Endothelial cell of umbilical vein (primary cell): ENCODE measurements around the gene PERCC1. TPM values are rescaled to one million over a fixed set of nuclear protein-coding genes. Genes with fewer than 3 reads are reported as not detected.

Source experiments
- BruUV-seq: library from RNA; stranded (reverse); fragments of 400-500 nt; replicated peaks from 2 replicates; lab custom pipeline; 2021; lab: Mats Ljungman, UMichigan
- CTCF ChIA-PET: fragments of 300-600, 350-600 bp; sonication (Branson Sonifier 250); formaldehyde crosslinking; loops from one replicate; lab custom pipeline; 2021; ENCODE audit warnings: antibody characterized with exemption, inconsistent platforms; lab: Charles Lee
- POLR2A ChIA-PET: fragments of 300-600, 350-600 bp; sonication (Branson Sonifier 250); formaldehyde crosslinking; loops from one replicate; lab custom pipeline; 2021; ENCODE audit warnings: antibody characterized with exemption, inconsistent platforms; lab: Charles Lee
- DNase-seq: peaks from one replicate; pipeline ENCODE4 v3.0.0-alpha.2; 2011; ENCODE audit warnings: low read depth, low spot score
- FAIRE-seq: peaks from 2 replicates; lab custom pipeline; 2011; peaks lifted over from hg19 to GRCh38; lab: Jason Lieb, UNC
- H2AFZ ChIP-seq: 2 replicates; pipeline ENCODE4 v1.6.0; 2012; ENCODE audit warnings: low read depth, low read length, control low read depth, inconsistent platforms
- H3K27ac ChIP-seq: 2 replicates; pipeline ENCODE4 v1.5.1; 2011; ENCODE audit warnings: low read depth, mild to moderate bottlenecking, control low read depth, low read length, moderate library complexity; ENCODE audit not compliant: insufficient read depth
- H3K27me3 ChIP-seq, 2 experiments: 2 replicates each; pipeline versions ENCODE4 v1.6.0 to v1.6.1; 2011; ENCODE audit warnings: low read length in 2 of 2, mixed read lengths in 1 of 2; ENCODE audit not compliant: control insufficient read depth in 2 of 2, insufficient read depth in 2 of 2
- H3K36me3 ChIP-seq, 2 experiments: 2 replicates in 1 of 2; 3 replicates in 1 of 2; pipeline ENCODE4 v1.5.1; 2011; ENCODE audit warnings: low read length in 2 of 2, mild to moderate bottlenecking in 1 of 2, moderate library complexity in 1 of 2; ENCODE audit not compliant: control insufficient read depth in 2 of 2, insufficient read depth in 2 of 2; ENCODE audit errors: extremely low read depth in 1 of 2
- H3K4me1 ChIP-seq: 3 replicates; pipeline ENCODE4 v1.5.1; 2011; ENCODE audit warnings: mild to moderate bottlenecking, low read length; ENCODE audit not compliant: control insufficient read depth, insufficient read depth; ENCODE audit errors: extremely low read depth
- H3K4me2 ChIP-seq: 2 replicates; pipeline ENCODE4 v1.6.1; 2011; ENCODE audit warnings: low read length, control low read depth, mixed read lengths; ENCODE audit not compliant: insufficient read depth
- H3K4me3 ChIP-seq, 3 experiments: fragments of 200-600 bp in 1 of 3; sonication (generic), shearing (Covaris generic) in 1 of 3; replicated peaks in 1 of 3; 2 replicates each; pipeline ENCODE4 v1.5.1; 2011 to 2016; ENCODE audit warnings: control low read depth in 3 of 3, low read length in 3 of 3, mild to moderate bottlenecking in 2 of 3, inconsistent platforms in 1 of 3, low read depth in 1 of 3, moderate library complexity in 1 of 3; ENCODE audit not compliant: insufficient read depth in 1 of 3
- H3K79me2 ChIP-seq: 2 replicates; pipeline ENCODE4 v1.6.0; 2012; ENCODE audit warnings: low read length, inconsistent platforms; ENCODE audit not compliant: control insufficient read depth, insufficient read depth
- H3K9ac ChIP-seq: replicated peaks from 2 replicates; pipeline ENCODE3; 2011; ENCODE audit warnings: low read length, control low read depth; ENCODE audit not compliant: insufficient read depth; ENCODE audit errors: extremely low read depth
- H3K9me1 ChIP-seq: replicated peaks from 3 replicates; pipeline ENCODE4 v1.6.0; 2011; ENCODE audit warnings: mild to moderate bottlenecking, low read length; ENCODE audit not compliant: control insufficient read depth, insufficient read depth; ENCODE audit errors: extremely low read depth
- H3K9me3 ChIP-seq: replicated peaks from 2 replicates; pipeline ENCODE4 v1.5.1; 2012; ENCODE audit warnings: low read length, inconsistent platforms; ENCODE audit not compliant: control insufficient read depth, insufficient read depth
- H4K20me1 ChIP-seq: replicated peaks from 2 replicates; pipeline ENCODE3; 2011; ENCODE audit warnings: mild to moderate bottlenecking, low read length; ENCODE audit not compliant: control insufficient read depth, insufficient read depth; ENCODE audit errors: extremely low read depth
- EZH2 ChIP-seq: IDR thresholded peaks from 2 replicates; pipeline ENCODE4 v1.6.1; 2012; ENCODE audit warnings: borderline replicate concordance, low read depth, mild to moderate bottlenecking, moderate library complexity, low read length, inconsistent platforms; ENCODE audit not compliant: severe bottlenecking
- FOS ChIP-seq: IDR thresholded peaks from 2 replicates; pipeline ENCODE4 v1.6.1; 2011; ENCODE audit warnings: mild to moderate bottlenecking, low read length, moderate library complexity, borderline replicate concordance; ENCODE audit not compliant: insufficient read depth
- GATA2 ChIP-seq: IDR thresholded peaks from 2 replicates; pipeline ENCODE4 v1.7.0; 2011; ENCODE audit warnings: low read depth, mild to moderate bottlenecking, moderate library complexity, mixed read lengths, low read length; ENCODE audit not compliant: insufficient read length, insufficient read depth
- JUN ChIP-seq: IDR thresholded peaks from 2 replicates; pipeline ENCODE4 v1.6.1; 2011; ENCODE audit warnings: borderline replicate concordance, low read depth; ENCODE audit not compliant: insufficient read length, insufficient read depth
- MAX ChIP-seq: IDR thresholded peaks from 2 replicates; pipeline ENCODE4 v1.6.1; 2011; ENCODE audit not compliant: insufficient read depth, insufficient read length
- MYC ChIP-seq: IDR thresholded peaks from one replicate; pipeline ENCODE4 v1.6.1; 2011; ENCODE audit warnings: mild to moderate bottlenecking, low read depth, low read length
- POLR2A ChIP-seq: IDR thresholded peaks from 2 replicates; pipeline ENCODE4 v1.6.1; 2012; ENCODE audit warnings: low read depth, mild to moderate bottlenecking, control low read depth, low read length
- POLR2AphosphoS5 ChIP-seq: IDR thresholded peaks from 2 replicates; pipeline ENCODE4 v1.6.1; 2012; ENCODE audit warnings: low read depth, mild to moderate bottlenecking, control low read depth, low read length, moderate library complexity; ENCODE audit not compliant: insufficient read depth
- dilution Hi-C: fragments of 300-500 bp; cut with MboI; formaldehyde crosslinking; loops from one replicate; pipeline ENCODE4 v1.15.0; 2019; ENCODE audit warnings: low sequenced_read_pairs; ENCODE audit not compliant: extremely low pct_ligation_motif_present
- intact Hi-C: fragments of 100-400 bp; cut with micrococcal nuclease; formaldehyde crosslinking; loops from one replicate; pipeline ENCODE4 v1.10.0; 2022
- polyA plus RNA-seq, 4 experiments: library from polyadenylated mRNA; depleted of rRNA in 3 of 4; stranded (reverse) in 3 of 4; unstranded in 1 of 4; fragments of >200 nt; gene quantifications; 2 replicates each; pipeline versions ENCODE4 v1.2.1 to v1.2.3, GENCODE V29; 2011 to 2012; ENCODE audit warnings: missing spikeins in 1 of 4
- total RNA-seq: library from RNA; stranded (reverse); gene quantifications from 2 replicates; pipeline ENCODE4 v1.2.3, GENCODE V29; 2021
- TF ChIP-seq, protein P1 (sequence below), 2 donors: IDR thresholded peaks; 1 replicate in 1 of 2; 2 replicates in 1 of 2; pipeline ENCODE4 v1.5.1; 2011; ENCODE audit warnings: low read length in 2 of 2, mild to moderate bottlenecking in 2 of 2, moderate library complexity in 2 of 2, control low read depth in 1 of 2, inconsistent platforms in 1 of 2, low read depth in 1 of 2; ENCODE audit not compliant: insufficient read depth in 1 of 2; ENCODE audit errors: extremely low read depth in 1 of 2

The PERCC1 gene
- total and polyA plus RNA-seq, 2 donors (not counting 3 experiments of a cell fraction or from before 2014, with no cell fraction given), result not detected

GRCh38 chr16:1460602-1461138 is 29.8 kb downstream of the PERCC1 start:
- H3K9me1 ChIP-seq, result no peaks in the 10 kb centered on the region
- H3K27ac ChIP-seq, result no peak overlapping the region
- no peaks in the 10 kb centered on the region for H3K9me3 ChIP-seq
- H3K27me3 ChIP-seq, result no peaks in the 10 kb centered on the region
- H2AFZ ChIP-seq, result no peak overlapping the region
- H3K4me2 ChIP-seq, result no peak overlapping the region
- H3K79me2 ChIP-seq, result no peaks in the 10 kb centered on the region
- DNase-seq (no peak), FAIRE-seq (no peak)
- intact Hi-C loops (no loop called here), dilution Hi-C loops (no loop called here)
- BruUV-seq, result no TSS peak
- no peak overlapping the region for H3K9ac ChIP-seq
- CTCF ChIA-PET, result no interaction called here
- POLR2A ChIA-PET, result no interaction called here
- no peaks in the 10 kb centered on the region for H3K4me1 ChIP-seq
- peaks cover 0 to 33% of the 10 kb centered on the region in 2 experiments for H3K36me3 ChIP-seq
- H4K20me1 ChIP-seq, result no peaks in the 10 kb centered on the region
- H3K4me3 ChIP-seq, result no peak overlapping the region
- TF ChIP-seq POLR2A (no peak), JUN (no peak), EZH2 (no peak), GATA2 (no peak), MAX (no peak), FOS (no peak), POLR2AphosphoS5 (no peak), MYC (no peak)
- TF ChIP-seq, protein P1, sequence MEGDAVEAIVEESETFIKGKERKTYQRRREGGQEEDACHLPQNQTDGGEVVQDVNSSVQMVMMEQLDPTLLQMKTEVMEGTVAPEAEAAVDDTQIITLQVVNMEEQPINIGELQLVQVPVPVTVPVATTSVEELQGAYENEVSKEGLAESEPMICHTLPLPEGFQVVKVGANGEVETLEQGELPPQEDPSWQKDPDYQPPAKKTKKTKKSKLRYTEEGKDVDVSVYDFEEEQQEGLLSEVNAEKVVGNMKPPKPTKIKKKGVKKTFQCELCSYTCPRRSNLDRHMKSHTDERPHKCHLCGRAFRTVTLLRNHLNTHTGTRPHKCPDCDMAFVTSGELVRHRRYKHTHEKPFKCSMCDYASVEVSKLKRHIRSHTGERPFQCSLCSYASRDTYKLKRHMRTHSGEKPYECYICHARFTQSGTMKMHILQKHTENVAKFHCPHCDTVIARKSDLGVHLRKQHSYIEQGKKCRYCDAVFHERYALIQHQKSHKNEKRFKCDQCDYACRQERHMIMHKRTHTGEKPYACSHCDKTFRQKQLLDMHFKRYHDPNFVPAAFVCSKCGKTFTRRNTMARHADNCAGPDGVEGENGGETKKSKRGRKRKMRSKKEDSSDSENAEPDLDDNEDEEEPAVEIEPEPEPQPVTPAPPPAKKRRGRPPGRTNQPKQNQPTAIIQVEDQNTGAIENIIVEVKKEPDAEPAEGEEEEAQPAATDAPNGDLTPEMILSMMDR (IDR thresholded peaks at IDR 0.05; ENCODE audit: extremely low read depth in 1 of 2, insufficient read depth in 1 of 2, low read depth in 1 of 2, low read length in 2 of 2), result no peak
